IPS-18c (cell line): ENCODE data around the gene KMT5C.
A peak's percentile ranks its signal among the peaks of the same experiment; 100 is the strongest.
"Not testable (repeated sequence)": the region's sequence is repeated elsewhere in the genome, so short reads cannot be mapped to it uniquely, and the experiment has no call there.

Experiments used
- H3K4me3 ChIP-seq: 2 replicates; pipeline ENCODE4 v1.7.0; 2013; ENCODE audit warnings: low read depth, mild to moderate bottlenecking, low read length, moderate library complexity; ENCODE audit not compliant: insufficient read depth
- H3K9me3 ChIP-seq: one replicate; pipeline ENCODE4 v1.6.1; 2013; ENCODE audit warnings: mild to moderate bottlenecking, low read length, moderate library complexity; ENCODE audit not compliant: control insufficient read depth, insufficient read depth

KMT5C gene

DNA sequence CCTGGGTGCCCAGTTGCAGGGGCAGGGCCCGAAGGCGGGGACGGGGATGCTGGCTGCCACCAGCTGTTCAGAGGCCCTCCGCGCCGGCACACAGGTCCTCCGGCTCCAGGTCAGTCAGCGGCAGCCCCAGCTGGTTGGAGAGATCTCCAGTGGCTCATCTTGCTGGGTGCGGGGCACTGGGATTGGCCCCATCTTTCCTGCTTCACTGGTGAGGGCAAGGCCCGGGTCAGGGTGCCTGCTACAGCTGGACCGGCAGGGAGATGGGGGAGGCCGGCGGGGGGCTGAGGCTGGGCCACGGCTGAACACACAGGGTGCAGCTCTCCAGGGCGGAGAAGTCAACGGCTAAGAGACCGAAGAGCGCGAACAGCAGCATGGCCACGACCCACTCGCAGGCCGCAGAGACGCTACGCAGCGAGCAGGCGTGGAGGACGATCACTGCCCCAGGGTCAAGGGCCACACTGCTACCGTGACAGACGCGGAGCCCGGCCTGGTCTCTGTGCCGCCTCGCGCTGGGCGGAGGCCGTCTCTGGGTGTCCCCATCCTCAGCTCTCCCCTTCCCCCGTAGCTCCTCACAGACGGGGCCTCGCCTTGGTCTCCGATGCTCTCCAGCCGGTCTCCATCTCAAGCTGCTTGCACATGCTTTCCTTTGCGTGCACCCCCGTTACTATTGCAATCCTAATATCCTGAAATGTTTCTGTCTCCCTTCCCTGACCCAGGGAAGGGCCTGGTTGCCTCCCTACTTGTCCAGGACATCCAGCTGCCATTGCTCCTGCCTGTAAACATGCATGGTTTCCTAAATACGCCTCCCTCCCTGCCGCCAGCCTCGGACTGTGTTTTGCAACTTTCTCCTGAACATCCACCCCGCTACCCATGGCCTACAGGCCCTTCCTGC is 26.8 kb upstream of the KMT5C start:
- Histone ChIP-seq H3K4me3 (no peak overlapping the region), H3K9me3 (no peaks in the 10 kb centered on the region)

DNA sequence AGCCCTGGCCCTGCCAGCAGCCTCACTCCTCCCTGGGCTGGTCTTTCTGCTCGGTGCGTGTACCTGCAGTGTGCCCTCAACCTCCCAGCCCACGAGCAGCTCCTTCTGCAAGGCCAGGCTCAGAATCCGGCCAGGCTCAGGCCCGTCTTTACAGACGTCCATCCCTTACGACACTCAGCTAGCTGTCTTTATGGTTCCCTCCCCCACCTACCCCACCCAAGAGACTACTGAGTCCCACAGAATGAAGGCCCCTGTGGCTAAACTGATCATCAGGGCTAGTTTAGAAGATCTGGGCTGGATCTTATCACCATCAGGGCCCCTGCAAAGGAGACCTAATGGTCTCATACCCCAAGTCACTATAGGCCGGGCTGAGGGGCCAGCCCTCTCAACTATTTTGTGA is 25.3 kb upstream of the KMT5C start:
- Histone ChIP-seq H3K4me3 (no peak overlapping the region), H3K9me3 (no peaks in the 10 kb centered on the region)

DNA sequence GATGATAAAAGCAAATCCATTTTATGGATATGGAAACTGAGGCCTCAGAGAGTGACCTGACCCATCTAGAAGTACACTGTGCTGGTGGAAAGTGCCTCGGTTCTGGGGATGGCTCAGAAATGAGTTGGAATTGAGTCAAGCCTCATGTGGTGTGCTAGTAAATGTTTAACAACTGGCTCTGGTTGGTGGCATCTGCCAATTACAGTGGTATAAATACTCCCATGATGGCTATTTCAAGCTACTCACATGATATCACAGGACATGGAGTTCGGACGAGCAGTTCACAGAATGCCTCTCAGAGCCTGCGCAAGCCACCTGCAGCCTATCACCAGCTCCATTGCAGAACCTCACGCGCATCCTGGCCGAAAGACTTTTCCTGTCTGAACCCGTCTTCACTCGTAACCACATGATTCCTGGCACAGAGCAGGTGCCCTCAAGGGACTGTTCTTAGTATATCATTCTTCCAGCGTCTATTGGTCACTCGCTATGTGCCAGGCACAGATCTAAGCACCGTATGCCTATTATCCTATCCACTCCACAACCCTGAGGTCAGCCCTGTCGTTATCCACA is 23.6 kb upstream of the KMT5C start:
- Histone ChIP-seq H3K4me3 (no peak overlapping the region), H3K9me3 (no peaks in the 10 kb centered on the region)

DNA sequence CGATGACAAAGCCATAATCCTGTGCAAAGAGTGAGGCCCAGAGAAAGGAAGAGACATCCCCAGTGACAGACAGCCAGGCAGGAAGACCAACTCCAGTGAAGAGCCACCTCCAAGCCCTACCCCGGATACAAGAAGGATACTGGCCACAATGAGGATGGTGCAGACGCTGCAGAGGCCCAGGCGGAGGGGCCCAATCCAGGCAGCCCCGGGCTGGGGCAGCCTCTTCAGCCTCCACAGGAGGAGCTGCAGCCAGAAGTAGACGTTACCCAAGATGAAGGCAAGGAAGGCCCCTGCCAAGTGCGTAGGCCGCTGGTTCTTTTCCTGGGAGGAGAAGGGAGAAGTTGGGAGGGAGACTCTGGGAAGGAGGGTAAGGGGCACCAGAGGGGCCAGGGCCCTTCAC is 23.0 kb upstream of the KMT5C start:
- Histone ChIP-seq H3K9me3 (no peaks in the 10 kb centered on the region), H3K4me3 (no peak overlapping the region)

DNA sequence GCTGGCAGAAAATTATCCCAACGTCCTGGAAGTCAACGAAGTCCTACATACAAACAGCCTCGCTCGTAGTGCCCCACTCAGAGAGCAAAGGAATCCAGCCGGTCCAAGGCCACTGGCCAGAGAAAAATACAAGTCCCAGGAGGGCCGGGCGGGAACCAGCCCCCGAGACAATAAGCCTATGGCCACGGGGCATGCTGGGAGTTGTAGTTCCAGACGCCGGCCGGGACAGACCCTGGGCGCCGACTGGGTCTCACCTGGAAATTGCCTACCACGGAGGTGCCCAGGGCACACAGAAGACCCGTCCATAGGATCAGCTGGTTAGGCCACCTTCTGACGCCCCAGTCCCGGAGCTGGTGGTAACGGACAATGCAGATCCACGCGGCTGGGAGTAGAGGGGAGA is 19.9 kb upstream of the KMT5C start:
- Histone ChIP-seq H3K9me3 (no peaks in the 10 kb centered on the region), H3K4me3 (peak overlapping the region; percentile 34; the same call in 1 of the 2 replicates)

DNA sequence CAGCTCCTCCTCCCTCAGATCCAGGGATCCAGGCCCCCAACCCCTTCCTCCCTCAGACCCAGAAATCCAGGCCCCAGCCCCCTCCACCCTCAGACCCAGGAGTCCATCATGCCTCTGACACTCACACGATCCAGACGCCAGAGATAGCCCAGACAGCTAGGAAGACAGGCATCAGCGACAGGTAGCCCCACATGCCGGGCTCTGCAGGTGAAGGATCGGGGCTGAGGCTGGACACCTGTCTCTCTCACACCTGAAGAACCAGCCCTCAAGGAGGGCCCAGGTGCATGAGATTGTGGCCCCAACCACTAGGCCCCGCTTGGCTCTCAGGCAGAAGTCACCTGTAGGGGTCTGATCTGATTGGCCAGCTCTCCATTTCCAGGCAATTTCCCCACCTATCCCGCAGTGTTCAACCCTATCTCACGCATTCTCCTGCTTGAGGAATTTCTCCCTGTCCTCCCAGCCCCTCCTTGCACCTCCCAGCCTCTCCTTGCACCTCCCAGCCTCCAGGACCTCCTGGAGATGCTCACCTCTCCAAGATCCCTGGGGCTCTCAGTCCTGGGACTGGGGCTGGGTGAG is 18.7 kb upstream of the KMT5C start:
- no peaks in the 10 kb centered on the region for H3K9me3 ChIP-seq
- H3K4me3 ChIP-seq: no peak overlapping the region

DNA sequence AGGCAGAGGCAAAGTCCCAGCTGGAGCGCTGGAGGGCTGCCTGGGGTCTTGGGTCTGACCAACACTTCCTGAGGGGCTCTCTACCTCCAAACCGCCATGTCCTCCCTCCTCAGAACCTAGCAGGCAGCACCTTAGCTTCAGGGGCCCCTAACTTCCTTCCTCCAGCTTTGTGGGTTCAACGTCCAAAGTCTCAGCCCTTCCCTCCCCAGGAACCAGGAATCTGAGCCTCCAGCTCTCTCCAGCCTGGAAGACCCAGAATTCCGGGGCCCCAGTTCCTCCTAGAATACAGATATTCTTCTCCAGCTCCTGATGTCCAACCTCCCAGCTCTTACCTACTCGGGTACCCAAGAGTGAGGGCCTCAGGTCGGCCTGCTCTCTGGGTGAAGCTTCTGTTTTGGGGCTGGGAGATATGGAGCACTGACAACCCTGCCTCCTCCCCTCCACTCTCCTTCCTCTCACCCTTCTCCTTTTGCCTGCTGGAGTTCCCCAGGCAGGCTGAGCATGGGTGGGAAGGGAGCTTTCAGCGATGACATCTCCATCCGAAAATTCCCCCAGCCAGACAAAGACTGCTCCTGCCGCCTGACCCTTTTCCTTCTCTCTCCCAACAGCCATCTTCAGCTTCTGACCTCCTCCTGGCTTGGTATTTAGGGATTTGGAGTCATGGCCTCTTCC is 18.1 kb upstream of the KMT5C start:
- H3K4me3 ChIP-seq: no peak overlapping the region
- no peaks in the 10 kb centered on the region for H3K9me3 ChIP-seq

DNA sequence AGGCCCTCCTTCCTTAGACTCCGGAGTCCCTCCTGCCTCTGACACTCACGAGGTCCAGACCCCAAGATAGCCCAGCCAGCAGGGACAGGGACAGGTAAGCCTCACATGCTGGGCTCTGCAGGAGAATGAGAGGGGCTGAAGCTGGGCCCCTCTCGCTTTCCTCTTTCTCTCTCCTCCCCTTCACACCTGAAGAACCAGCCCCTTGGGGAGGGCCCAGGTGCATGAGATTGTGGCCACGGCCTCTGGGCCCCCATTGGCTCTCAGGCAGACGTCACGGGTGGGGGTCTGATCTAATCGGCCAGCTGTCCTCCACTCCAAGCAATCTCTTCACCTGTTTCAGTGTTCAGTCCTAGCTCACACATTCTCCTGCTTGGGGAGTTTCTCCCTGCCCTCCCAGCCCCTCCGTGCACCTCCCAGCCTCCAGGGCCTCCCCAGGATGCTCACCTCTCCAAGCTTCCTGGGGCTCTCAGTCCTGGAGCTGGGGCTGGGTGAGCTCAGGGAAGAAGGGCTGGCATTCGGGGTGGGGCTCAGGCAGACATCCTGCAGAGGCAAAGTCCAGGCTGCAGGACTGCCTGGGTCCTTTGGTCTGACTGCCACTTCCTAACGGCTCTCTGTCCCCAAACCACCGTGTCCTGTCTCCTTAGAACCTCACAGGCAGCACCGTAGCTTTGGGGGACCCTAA is 17.3 kb upstream of the KMT5C start:
- Histone ChIP-seq H3K9me3 (no peaks in the 10 kb centered on the region), H3K4me3 (no peak overlapping the region)

DNA sequence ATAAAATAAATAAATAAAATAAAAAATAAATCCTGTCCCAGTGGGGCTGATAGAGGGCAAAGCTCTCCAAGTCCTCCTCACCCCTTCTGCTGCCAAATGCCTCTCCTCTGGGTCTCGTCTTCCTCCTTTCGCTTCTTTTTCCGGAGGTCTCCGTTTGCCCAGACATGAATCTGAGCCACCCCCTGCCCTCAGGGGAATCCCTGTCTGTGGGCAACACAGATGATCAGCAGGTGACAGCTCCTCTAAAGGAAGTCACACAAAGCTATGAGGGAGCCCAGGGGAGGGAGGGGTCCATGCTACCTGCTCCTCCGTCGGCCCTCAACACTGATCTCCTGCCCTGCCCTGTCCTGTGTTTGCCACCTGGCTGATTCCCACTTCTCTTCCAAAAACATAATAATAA is 15.0 kb upstream of the KMT5C start:
- Histone ChIP-seq H3K4me3 (no peak overlapping the region), H3K9me3 (no peaks in the 10 kb centered on the region)

DNA sequence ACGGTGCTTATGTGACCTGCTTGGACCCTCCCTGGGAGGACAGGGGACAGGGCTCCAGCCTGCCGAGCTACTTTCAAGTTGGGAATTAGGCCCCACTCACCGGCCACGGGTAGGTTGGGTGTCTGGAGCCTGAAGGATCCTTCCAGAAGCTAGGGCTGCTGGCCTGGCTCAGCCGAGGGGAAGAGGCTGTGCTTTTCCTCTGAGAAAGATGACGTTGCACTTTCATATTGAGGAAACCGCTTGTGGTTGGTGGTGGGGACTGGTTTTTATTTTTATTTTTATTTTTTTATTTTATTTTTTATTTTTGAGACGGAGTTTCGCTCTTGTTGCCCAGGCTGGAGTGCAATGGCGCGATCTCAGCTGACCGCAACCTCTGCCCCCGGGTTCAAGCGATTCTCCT is 14.5 kb upstream of the KMT5C start, which contains the start of gene TMEM150B:
TSS of gene TMEM150B (minus strand) at position 170 of the 400 bp plus-strand sequence. CDS start 4,305 bp downstream, outside the sequence.
- H3K4me3 ChIP-seq: no peak within 1 kb of the TSS

DNA sequence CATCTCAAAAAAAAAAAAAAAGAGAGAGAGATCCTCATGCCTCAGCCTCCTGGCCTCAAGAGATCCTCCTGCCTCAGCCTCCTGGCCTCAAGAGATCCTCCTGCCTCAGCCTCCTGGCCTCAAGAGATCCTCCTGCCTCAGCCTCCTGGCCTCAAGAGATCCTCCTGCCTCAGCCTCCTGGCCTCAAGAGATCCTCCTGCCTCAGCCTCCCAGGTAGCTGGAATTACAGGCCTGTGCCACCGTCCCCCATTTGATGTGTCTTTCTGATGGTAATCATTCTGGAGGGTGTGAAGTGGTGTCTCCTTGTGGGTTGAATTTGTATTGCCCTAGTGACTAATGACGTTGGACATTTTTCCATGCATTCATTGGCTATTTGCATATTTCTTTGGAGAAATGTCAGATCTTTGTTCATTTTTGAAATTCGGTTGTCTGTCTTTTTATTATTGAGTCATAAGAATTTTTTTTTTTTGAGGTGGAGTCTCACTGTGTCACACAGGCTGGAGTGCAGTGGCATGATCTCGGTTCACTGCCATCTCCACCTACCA is 10.8 kb upstream of the KMT5C start:
- H3K4me3 ChIP-seq: not testable (repeated sequence)

More for the DNA sequence above, 14.5 kb upstream of the KMT5C start, which contains the start of gene TMEM150B:
- no peaks in the 10 kb centered on the region for H3K9me3 ChIP-seq

DNA sequence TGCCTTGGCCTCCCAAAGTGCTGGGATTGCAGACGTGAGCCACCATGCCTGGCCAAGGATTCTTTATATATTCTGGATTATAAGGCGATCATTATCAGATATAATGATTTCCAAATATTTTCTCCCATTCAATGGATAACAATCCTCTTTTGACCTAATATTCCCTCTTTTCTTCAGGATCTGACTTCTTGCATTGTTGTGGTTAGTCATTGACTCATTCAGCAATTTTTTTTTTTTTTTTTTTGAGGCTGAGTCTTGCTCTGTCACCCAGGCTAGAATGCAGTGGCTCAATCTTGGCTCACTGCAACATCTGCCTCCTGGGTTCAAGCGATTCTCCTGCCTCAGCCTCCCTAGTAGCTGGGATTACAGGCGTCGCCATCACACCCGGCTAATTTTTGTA is 9.9 kb upstream of the KMT5C start:
- H3K9me3 ChIP-seq, H3K4me3 ChIP-seq: not testable (repeated sequence)

More for the DNA sequence above, 10.8 kb upstream of the KMT5C start:
- not testable (repeated sequence) for H3K9me3 ChIP-seq

DNA sequence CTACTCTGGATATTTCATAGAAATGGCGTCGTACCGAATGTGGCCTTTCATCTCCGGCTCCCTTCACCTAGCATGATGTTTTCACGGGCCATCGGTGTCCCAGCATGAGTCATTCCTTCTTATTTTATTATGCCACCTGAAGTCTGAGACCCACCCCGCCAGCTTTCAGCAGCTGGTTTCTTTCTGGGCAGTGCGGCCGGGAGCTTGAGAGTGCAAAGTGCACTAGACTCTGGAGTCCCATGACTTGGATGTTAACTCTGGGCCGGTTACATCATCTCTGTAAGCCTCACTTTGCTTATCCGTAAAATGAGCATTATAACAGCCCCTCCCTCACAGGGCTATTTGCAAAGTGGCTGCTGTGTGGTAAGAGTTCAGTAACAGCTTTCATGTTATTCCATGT is 5.8 kb upstream of the KMT5C start:
- Histone ChIP-seq H3K4me3 (no peak overlapping the region), H3K9me3 (no peaks in the 10 kb centered on the region)

DNA sequence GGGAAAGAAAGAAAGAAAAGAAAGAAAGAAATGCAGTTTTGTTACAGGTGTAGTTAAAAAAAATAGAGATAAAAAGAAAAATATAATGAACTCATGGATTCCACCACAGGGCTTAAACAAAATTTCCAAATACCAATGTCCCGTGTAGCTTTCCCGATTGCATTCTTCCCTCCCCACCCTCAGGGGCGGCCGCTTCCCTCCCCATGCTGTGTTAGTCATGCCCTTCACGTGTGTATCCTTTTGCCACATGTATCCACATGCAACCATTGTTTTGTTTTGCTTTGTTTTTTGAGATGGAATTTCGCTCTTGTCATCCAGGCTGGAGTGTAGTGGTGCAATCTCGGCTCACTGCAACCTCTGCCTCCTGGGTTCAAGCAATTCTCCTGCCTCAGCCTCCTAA is 3.6 kb upstream of the KMT5C start:
- Histone ChIP-seq H3K4me3 (no peak overlapping the region), H3K9me3 (no peaks in the 10 kb centered on the region)

DNA sequence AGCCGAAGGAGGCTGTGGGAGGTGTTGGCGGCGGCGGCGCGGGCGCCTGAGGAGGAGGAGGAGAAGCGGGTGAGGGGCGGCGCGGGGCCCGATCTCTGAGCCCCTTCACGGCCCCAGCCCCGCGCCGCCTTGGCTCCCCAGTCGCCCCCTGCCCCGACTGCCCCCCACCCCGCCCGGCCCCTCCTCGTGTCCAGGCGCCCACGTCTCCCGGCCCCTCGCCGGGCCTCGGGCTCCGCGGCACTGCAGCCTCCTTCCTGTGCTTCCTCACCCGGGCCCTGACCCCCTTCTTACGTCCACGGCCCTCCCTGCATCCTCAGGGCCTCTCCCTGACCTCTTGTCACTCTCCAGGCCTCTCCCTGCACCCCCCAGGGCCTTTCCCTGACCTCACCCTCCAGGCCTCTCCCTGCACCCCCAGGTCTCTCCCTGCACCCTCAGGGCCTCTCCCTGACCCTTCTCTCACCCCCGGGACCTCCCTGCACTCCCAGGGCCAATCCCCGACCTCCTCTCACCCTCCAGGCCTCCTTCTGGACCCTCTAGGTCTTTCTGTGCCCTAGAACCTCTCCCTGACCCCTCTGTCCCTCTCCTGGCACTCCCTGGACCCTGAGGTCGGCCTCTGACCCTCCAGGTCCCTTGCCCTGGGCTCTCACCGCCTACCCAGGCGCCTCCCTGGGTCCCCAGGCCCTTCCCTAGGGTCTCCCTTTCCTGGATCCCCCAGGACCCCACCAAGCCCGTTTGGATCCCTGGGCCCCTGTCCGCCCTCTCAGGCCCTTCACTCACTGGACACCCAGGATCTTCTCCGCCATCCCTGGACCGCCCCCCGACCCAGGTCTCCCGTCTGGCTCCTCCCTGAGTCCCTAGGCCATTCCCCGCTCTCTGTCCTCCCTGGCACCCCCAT is 460 bp downstream of the KMT5C start:
- Histone ChIP-seq H3K9me3 (no peaks in the 10 kb centered on the region), H3K4me3 (peak overlapping the region; percentile 81)

DNA sequence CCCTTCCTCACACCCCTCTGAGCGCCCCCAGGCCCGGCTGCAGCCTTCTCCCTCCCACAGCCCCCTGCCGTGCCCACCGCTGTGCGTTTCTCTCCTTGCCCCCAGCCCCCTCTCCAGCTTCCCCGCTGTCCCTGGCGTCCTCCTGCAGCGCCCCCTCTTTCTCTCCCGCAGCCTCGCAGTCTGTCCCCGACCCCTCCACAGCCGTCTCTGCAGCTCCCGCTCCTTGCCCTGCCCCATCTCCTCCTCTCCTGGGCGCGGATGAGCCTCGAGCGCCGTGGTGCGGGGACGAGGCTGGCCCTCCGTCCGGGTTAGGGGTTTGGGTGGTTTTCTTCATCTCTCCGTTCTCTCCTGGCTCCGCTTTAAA is 1.1 kb downstream of the KMT5C start:
- Histone ChIP-seq H3K4me3 (peak overlapping the region; percentile 81), H3K9me3 (no peaks in the 10 kb centered on the region)
